T-helper 17 cell (primary cell): ENCODE data around the gene GALR2. TPM values are rescaled to one million over a fixed set of nuclear protein-coding genes. Genes with fewer than 3 reads are reported as not detected.
"Not testable (repeated sequence)": the region's sequence is repeated elsewhere in the genome, so short reads cannot be mapped to it uniquely, and the experiment has no call there.

Experiments
- ATAC-seq: fragments of 150-1000 bp; cut with Tn5 transposase; 2 replicates; pipeline ENCODE4 v1.10.0; 2021; ENCODE audit warnings: mild to moderate bottlenecking, moderate library complexity
- DNase-seq, 3 donors: peaks; one replicate each; pipeline versions ENCODE4 v3.0.0 to v3.0.0-alpha.2; 2020 to 2021
- H3K9me3 ChIP-seq: one replicate; pipeline ENCODE4 v1.7.0; 2013; ENCODE audit warnings: low read length, mild to moderate bottlenecking; ENCODE audit not compliant: control insufficient read depth, poor library complexity, severe bottlenecking
- H3K27ac Mint-ChIP-seq: one replicate; pipeline ENCODE4 v1.8.0; 2022; ENCODE audit warnings: mild to moderate bottlenecking, moderate library complexity, mixed read lengths
- H3K27me3 Mint-ChIP-seq: one replicate; pipeline ENCODE4 v1.8.0; 2022; ENCODE audit warnings: mixed read lengths
- H3K36me3 Mint-ChIP-seq: one replicate; pipeline ENCODE4 v1.8.0; 2022; ENCODE audit warnings: low read depth, mixed read lengths
- H3K4me1 Mint-ChIP-seq: one replicate; pipeline ENCODE4 v1.8.0; 2022; ENCODE audit warnings: mild to moderate bottlenecking, mixed read lengths
- H3K4me3 Mint-ChIP-seq: one replicate; pipeline ENCODE4 v1.8.0; 2022; ENCODE audit warnings: mild to moderate bottlenecking, moderate library complexity, mixed read lengths
- total RNA-seq, 4 donors: library from RNA in 2 of 4; stranded (reverse) in 2 of 4; gene quantifications; one replicate each; pipeline ENCODE4 v1.2.3 and lab custom pipeline; 2022 to 2026

Gene GALR2
- total RNA-seq, 2 donors from 2014 or later = 0.55 to 0.96 TPM

GRCh38 chr17:76056882-76057281 lies 17.7 kb upstream of the GALR2 start:
- Mint-ChIP-seq H3K4me1 (peaks cover 4% of the 10 kb centered on the region), H3K4me3 (no peak overlapping the region), H3K36me3 (peaks cover 7% of the 10 kb centered on the region), H3K27ac (no peak overlapping the region), H3K27me3 (no peaks in the 10 kb centered on the region)
- no peaks in the 10 kb centered on the region for H3K9me3 ChIP-seq
- DNase-seq = no peak
- ATAC-seq = no peak

- not testable (repeated sequence) for H3K4me1 Mint-ChIP-seq, H3K4me3 Mint-ChIP-seq, H3K27ac Mint-ChIP-seq, H3K36me3 Mint-ChIP-seq, H3K9me3 ChIP-seq, DNase-seq, ATAC-seq, H3K27me3 Mint-ChIP-seq
Measured at GRCh38 chr17:76058264-76058663, 16.3 kb upstream of the GALR2 start.

- peaks cover 12% of the 10 kb centered on the region for H3K4me1 Mint-ChIP-seq
- no peaks in the 10 kb centered on the region for H3K9me3 ChIP-seq
- H3K27ac Mint-ChIP-seq = peak overlapping the region; percentile 95
- peak in 1 of 3 donors; percentile 40 for DNase-seq
- ATAC-seq = peak; percentile 97
- H3K4me3 Mint-ChIP-seq = peak overlapping the region; percentile 83
- peaks cover 16% of the 10 kb centered on the region for H3K36me3 Mint-ChIP-seq
- no peaks in the 10 kb centered on the region for H3K27me3 Mint-ChIP-seq
Measured at GRCh38 chr17:76063875-76064546, 10.6 kb upstream of the GALR2 start.

- Mint-ChIP-seq H3K4me3 (no peak overlapping the region), H3K27ac (no peak overlapping the region), H3K4me1 (peaks cover 15% of the 10 kb centered on the region), H3K36me3 (peaks cover 12% of the 10 kb centered on the region), H3K27me3 (no peaks in the 10 kb centered on the region)
- no peaks in the 10 kb centered on the region for H3K9me3 ChIP-seq
- no peak for DNase-seq
- no peak for ATAC-seq
Measured at GRCh38 chr17:76065775-76066174, 8.8 kb upstream of the GALR2 start.

GRCh38 chr17:76071531-76072147 lies 2.9 kb upstream of the GALR2 start:
- peaks cover 21% of the 10 kb centered on the region for H3K27me3 Mint-ChIP-seq
- peaks cover 19% of the 10 kb centered on the region for H3K4me1 Mint-ChIP-seq
- H3K27ac Mint-ChIP-seq = peak overlapping the region; percentile 98
- peak overlapping the region; percentile 94 for H3K4me3 Mint-ChIP-seq
- no peaks in the 10 kb centered on the region for H3K9me3 ChIP-seq
- DNase-seq (no peak), ATAC-seq (peak; percentile 27)
- peaks cover 4% of the 10 kb centered on the region for H3K36me3 Mint-ChIP-seq

GRCh38 chr17:76072148-76072858 lies 2.3 kb upstream of the GALR2 start, which contains the start of gene SRP68:
SRP68 (minus strand) TSS chr17:76072517; CDS start chr17:76072491, 26 bp downstream.
- ATAC-seq (peak; percentile 90), DNase-seq (peak; percentile 69 to 72 (median 71))
- Mint-ChIP-seq H3K36me3 (peaks cover 7% of the 10 kb centered on the region), H3K27me3 (peaks cover 28% of the 10 kb centered on the region), H3K4me3 (peak within 1 kb of the TSS; percentile 94), H3K27ac (peak within 1 kb of the TSS; percentile 98), H3K4me1 (peaks cover 25% of the 10 kb centered on the region)
- no peaks in the 10 kb centered on the region for H3K9me3 ChIP-seq

GRCh38 chr17:76075364-76076145 lies 974 bp downstream of the GALR2 start:
- H3K27ac Mint-ChIP-seq = peak overlapping the region; percentile 67

GRCh38 chr17:76076146-76076764 lies 1.7 kb downstream of the GALR2 start:
- Mint-ChIP-seq H3K27ac (peak overlapping the region; percentile 53), H3K27me3 (peaks cover 36% of the 10 kb centered on the region), H3K4me3 (peak overlapping the region; percentile 91), H3K36me3 (peaks cover 7% of the 10 kb centered on the region), H3K4me1 (peaks cover 21% of the 10 kb centered on the region)
- DNase-seq (no peak), ATAC-seq (no peak)
- H3K9me3 ChIP-seq = no peaks in the 10 kb centered on the region

More at GRCh38 chr17:76075364-76076145, 974 bp downstream of the GALR2 start:
- Mint-ChIP-seq H3K4me1 (peaks cover 24% of the 10 kb centered on the region), H3K27me3 (peaks cover 36% of the 10 kb centered on the region), H3K36me3 (peaks cover 7% of the 10 kb centered on the region), H3K4me3 (peak overlapping the region; percentile 91)
- H3K9me3 ChIP-seq = no peaks in the 10 kb centered on the region
- ATAC-seq (no peak), DNase-seq (no peak)

GRCh38 chr17:76076765-76077583 lies 2.4 kb downstream of the GALR2 start:
- H3K4me1 Mint-ChIP-seq = peaks cover 18% of the 10 kb centered on the region
- H3K4me3 Mint-ChIP-seq = peak overlapping the region; percentile 91
- DNase-seq (peak in 1 of 3 donors; percentile 35), ATAC-seq (peak; percentile 54)
- H3K27me3 Mint-ChIP-seq = peaks cover 36% of the 10 kb centered on the region
- peaks cover 7% of the 10 kb centered on the region for H3K36me3 Mint-ChIP-seq
- H3K9me3 ChIP-seq = no peaks in the 10 kb centered on the region
- H3K27ac Mint-ChIP-seq = peak overlapping the region; percentile 53

- H3K4me3 Mint-ChIP-seq = no peak overlapping the region
- no peak for ATAC-seq
- no peak for DNase-seq
- H3K4me1 Mint-ChIP-seq = peaks cover 18% of the 10 kb centered on the region
- no peaks in the 10 kb centered on the region for H3K9me3 ChIP-seq
- peaks cover 7% of the 10 kb centered on the region for H3K36me3 Mint-ChIP-seq
- no peak overlapping the region for H3K27ac Mint-ChIP-seq
- peaks cover 36% of the 10 kb centered on the region for H3K27me3 Mint-ChIP-seq
Measured at GRCh38 chr17:76077584-76078110, 3.1 kb downstream of the GALR2 start.

GRCh38 chr17:76078370-76078769 lies 3.8 kb downstream of the GALR2 start:
- H3K27me3 Mint-ChIP-seq = peaks cover 36% of the 10 kb centered on the region
- H3K4me1 Mint-ChIP-seq = peaks cover 18% of the 10 kb centered on the region
- not testable (repeated sequence) for H3K4me3 Mint-ChIP-seq, DNase-seq, ATAC-seq, H3K27ac Mint-ChIP-seq, H3K36me3 Mint-ChIP-seq, H3K9me3 ChIP-seq
